ENCODE measurements around the gene ZNF281.
A peak's percentile ranks its signal among the peaks of the same experiment; 100 is the strongest.

The ZNF281 gene

DNA sequence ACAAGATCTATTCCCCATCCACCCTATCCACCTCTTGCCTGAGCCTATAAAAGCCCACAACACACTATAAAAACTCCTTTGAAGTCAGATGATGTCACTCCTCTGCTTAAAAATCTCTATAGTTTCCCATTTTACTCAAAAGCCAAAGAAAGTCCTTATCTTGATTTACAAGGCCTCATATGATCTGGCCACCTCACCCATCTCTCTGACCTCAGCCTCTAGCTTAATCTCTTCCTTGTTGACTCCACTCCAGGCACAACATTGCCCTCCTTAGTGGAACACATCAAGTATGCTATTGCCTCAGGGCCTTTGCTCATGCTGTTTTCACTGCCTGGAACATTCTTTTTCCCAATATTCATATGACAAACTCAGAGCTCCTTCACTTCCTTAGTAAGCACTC lies 33.3 kb downstream of the ZNF281 start:
- Histone ChIP-seq H3K36me3 (ENCODE audit: control insufficient read depth in 2 of 2, insufficient read depth in 1 of 2, low read length in 2 of 2) (no peaks in the 10 kb centered on the region), H3K4me3 (ENCODE audit: low read depth, low read length) (no peak overlapping the region), H3K27ac (ENCODE audit: extremely low read depth, low read depth, low read length) (no peak overlapping the region), H3K9me3 (ENCODE audit: control insufficient read depth, insufficient read depth, low read depth, low read length) (no peaks in the 10 kb centered on the region), H3K4me1 (ENCODE audit: control insufficient read depth, insufficient read depth, low read length) (peaks cover 7% of the 10 kb centered on the region)
- CTCF ChIA-PET: interaction anchor here (0.5 to 0.7 kb wide), 2 partner anchors 27 to 267 kb away, joined by 4 read pairs; no protein-coding TSS in a partner anchor
- POLR2A ChIA-PET: interaction anchor here (0.6 to 0.7 kb wide), 2 partner anchors 14 to 73 kb away, joined by 3 to 5 read pairs; no protein-coding TSS in a partner anchor
- TF ChIP-seq ZNF239 (tag by site-specific recombination; IDR thresholded peaks at IDR 0.05) (no peak), ZNF558 (tag by site-specific recombination; IDR thresholded peaks at IDR 0.05) (no peak), ZNF654 (tag by site-specific recombination; IDR thresholded peaks at IDR 0.05; ENCODE audit: low read depth) (peak; percentile 21), ZNF777 (tag by site-specific recombination; IDR thresholded peaks at IDR 0.05; ENCODE audit: borderline replicate concordance) (no peak), ZNF114 (tag by site-specific recombination; IDR thresholded peaks at IDR 0.05) (no peak), ZNF274 (IDR thresholded peaks at IDR 0.05; ENCODE audit: low read length) (no peak), ZNF274 (tag by site-specific recombination; IDR thresholded peaks at IDR 0.05; ENCODE audit: borderline replicate concordance) (no peak), MZF1 (tag by site-specific recombination; IDR thresholded peaks at IDR 0.05; ENCODE audit: borderline replicate concordance) (peak; percentile 41; the same call in 1 of the 2 replicates), ZNF426 (tag by site-specific recombination; IDR thresholded peaks at IDR 0.05) (no peak), ZNF335 (tag by site-specific recombination; conservative IDR thresholded peaks at IDR 0.05) (peak; percentile 55), ZNF747 (tag by site-specific recombination; IDR thresholded peaks at IDR 0.05) (no peak), SCRT1 (tag by site-specific recombination; IDR thresholded peaks at IDR 0.05; ENCODE audit: borderline replicate concordance) (no peak), ZNF510 (tag by site-specific recombination; IDR thresholded peaks at IDR 0.05; ENCODE audit: insufficient replicate concordance) (no peak), KLF16 (tag by site-specific recombination; IDR thresholded peaks at IDR 0.05) (peak; percentile 74), ZNF174 (tag by site-specific recombination; IDR thresholded peaks at IDR 0.05) (no peak), SETDB1 (IDR thresholded peaks at IDR 0.05; ENCODE audit: insufficient read length, low read length) (no peak), ZNF501 (tag by site-specific recombination; IDR thresholded peaks at IDR 0.05) (0 out of 2 replicates have a peak, but pooled peaks have one; percentile 32), ZNF416 (tag by site-specific recombination; IDR thresholded peaks at IDR 0.05) (no peak), HOXC10 (CRISPR knock-in tag; IDR thresholded peaks at IDR 0.05) (no peak)
- TF ChIP-seq, protein P1, sequence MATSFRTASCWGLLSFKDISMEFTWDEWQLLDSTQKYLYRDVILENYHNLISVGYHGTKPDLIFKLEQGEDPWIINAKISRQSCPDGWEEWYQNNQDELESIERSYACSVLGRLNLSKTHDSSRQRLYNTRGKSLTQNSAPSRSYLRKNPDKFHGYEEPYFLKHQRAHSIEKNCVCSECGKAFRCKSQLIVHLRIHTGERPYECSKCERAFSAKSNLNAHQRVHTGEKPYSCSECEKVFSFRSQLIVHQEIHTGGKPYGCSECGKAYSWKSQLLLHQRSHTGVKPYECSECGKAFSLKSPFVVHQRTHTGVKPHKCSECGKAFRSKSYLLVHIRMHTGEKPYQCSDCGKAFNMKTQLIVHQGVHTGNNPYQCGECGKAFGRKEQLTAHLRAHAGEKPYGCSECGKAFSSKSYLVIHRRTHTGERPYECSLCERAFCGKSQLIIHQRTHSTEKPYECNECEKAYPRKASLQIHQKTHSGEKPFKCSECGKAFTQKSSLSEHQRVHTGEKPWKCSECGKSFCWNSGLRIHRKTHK (tag by site-specific recombination; IDR thresholded peaks at IDR 0.05): no peak
- TF ChIP-seq, protein P2, sequence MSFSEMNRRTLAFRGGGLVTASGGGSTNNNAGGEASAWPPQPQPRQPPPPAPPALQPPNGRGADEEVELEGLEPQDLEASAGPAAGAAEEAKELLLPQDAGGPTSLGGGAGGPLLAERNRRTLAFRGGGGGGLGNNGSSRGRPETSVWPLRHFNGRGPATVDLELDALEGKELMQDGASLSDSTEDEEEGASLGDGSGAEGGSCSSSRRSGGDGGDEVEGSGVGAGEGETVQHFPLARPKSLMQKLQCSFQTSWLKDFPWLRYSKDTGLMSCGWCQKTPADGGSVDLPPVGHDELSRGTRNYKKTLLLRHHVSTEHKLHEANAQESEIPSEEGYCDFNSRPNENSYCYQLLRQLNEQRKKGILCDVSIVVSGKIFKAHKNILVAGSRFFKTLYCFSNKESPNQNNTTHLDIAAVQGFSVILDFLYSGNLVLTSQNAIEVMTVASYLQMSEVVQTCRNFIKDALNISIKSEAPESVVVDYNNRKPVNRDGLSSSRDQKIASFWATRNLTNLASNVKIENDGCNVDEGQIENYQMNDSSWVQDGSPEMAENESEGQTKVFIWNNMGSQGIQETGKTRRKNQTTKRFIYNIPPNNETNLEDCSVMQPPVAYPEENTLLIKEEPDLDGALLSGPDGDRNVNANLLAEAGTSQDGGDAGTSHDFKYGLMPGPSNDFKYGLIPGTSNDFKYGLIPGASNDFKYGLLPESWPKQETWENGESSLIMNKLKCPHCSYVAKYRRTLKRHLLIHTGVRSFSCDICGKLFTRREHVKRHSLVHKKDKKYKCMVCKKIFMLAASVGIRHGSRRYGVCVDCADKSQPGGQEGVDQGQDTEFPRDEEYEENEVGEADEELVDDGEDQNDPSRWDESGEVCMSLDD (tag by site-specific recombination; IDR thresholded peaks at IDR 0.05): no peak
- TF ChIP-seq, protein P3, sequence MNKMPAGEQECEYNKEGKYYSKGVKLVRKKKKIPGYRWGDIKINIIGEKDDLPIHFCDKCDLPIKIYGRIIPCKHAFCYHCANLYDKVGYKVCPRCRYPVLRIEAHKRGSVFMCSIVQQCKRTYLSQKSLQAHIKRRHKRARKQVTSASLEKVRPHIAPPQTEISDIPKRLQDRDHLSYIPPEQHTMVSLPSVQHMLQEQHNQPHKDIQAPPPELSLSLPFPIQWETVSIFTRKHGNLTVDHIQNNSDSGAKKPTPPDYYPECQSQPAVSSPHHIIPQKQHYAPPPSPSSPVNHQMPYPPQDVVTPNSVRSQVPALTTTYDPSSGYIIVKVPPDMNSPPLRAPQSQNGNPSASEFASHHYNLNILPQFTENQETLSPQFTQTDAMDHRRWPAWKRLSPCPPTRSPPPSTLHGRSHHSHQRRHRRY (tag by site-specific recombination; IDR thresholded peaks at IDR 0.05): no peak
- TF ChIP-seq, protein P4, sequence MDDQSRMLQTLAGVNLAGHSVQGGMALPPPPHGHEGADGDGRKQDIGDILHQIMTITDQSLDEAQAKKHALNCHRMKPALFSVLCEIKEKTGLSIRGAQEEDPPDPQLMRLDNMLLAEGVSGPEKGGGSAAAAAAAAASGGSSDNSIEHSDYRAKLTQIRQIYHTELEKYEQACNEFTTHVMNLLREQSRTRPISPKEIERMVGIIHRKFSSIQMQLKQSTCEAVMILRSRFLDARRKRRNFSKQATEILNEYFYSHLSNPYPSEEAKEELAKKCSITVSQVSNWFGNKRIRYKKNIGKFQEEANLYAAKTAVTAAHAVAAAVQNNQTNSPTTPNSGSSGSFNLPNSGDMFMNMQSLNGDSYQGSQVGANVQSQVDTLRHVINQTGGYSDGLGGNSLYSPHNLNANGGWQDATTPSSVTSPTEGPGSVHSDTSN (CRISPR knock-in tag; IDR thresholded peaks at IDR 0.05): no peak
- TF ChIP-seq, protein P5, sequence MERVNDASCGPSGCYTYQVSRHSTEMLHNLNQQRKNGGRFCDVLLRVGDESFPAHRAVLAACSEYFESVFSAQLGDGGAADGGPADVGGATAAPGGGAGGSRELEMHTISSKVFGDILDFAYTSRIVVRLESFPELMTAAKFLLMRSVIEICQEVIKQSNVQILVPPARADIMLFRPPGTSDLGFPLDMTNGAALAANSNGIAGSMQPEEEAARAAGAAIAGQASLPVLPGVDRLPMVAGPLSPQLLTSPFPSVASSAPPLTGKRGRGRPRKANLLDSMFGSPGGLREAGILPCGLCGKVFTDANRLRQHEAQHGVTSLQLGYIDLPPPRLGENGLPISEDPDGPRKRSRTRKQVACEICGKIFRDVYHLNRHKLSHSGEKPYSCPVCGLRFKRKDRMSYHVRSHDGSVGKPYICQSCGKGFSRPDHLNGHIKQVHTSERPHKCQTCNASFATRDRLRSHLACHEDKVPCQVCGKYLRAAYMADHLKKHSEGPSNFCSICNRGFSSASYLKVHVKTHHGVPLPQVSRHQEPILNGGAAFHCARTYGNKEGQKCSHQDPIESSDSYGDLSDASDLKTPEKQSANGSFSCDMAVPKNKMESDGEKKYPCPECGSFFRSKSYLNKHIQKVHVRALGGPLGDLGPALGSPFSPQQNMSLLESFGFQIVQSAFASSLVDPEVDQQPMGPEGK (tag by site-specific recombination; IDR thresholded peaks at IDR 0.05): no peak; the same call in 1 of the 2 replicates
- TF ChIP-seq, protein P6, sequence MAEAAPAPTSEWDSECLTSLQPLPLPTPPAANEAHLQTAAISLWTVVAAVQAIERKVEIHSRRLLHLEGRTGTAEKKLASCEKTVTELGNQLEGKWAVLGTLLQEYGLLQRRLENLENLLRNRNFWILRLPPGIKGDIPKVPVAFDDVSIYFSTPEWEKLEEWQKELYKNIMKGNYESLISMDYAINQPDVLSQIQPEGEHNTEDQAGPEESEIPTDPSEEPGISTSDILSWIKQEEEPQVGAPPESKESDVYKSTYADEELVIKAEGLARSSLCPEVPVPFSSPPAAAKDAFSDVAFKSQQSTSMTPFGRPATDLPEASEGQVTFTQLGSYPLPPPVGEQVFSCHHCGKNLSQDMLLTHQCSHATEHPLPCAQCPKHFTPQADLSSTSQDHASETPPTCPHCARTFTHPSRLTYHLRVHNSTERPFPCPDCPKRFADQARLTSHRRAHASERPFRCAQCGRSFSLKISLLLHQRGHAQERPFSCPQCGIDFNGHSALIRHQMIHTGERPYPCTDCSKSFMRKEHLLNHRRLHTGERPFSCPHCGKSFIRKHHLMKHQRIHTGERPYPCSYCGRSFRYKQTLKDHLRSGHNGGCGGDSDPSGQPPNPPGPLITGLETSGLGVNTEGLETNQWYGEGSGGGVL (tag by site-specific recombination; IDR thresholded peaks at IDR 0.05): peak; percentile 68
- TF ChIP-seq, protein P7, sequence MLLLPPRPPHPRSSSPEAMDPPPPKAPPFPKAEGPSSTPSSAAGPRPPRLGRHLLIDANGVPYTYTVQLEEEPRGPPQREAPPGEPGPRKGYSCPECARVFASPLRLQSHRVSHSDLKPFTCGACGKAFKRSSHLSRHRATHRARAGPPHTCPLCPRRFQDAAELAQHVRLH (tag by site-specific recombination; IDR thresholded peaks at IDR 0.05): peak; percentile 59; the same call in 1 of the 2 replicates
